ENCODE data around the gene ZNF331.

The ZNF331 gene

GRCh38 chr19:53595510-53595867, 57.5 kb downstream of the ZNF331 start:
- Histone ChIP-seq H3K4me2 (no peak overlapping the region), H3K36me3 (ENCODE audit: insufficient read depth) (no peaks in the 10 kb centered on the region), H2AFZ (ENCODE audit: low read depth) (no peak overlapping the region), H3K4me3 (IDR thresholded peaks at IDR 0.05; ENCODE audit: insufficient read depth, low read depth, low read length) (no peak overlapping the region), H3K27me3 (ENCODE audit: insufficient read depth, low read depth) (no peaks in the 10 kb centered on the region), H3K9ac (no peak overlapping the region), H3K79me2 (ENCODE audit: insufficient read depth, low read depth) (no peaks in the 10 kb centered on the region), H3K27ac (no peak overlapping the region), H4K20me1 (ENCODE audit: insufficient read depth) (no peaks in the 10 kb centered on the region), H3K4me1 (ENCODE audit: low read depth, poor library complexity, severe bottlenecking) (no peaks in the 10 kb centered on the region)
- TF ChIP-seq, protein P1, sequence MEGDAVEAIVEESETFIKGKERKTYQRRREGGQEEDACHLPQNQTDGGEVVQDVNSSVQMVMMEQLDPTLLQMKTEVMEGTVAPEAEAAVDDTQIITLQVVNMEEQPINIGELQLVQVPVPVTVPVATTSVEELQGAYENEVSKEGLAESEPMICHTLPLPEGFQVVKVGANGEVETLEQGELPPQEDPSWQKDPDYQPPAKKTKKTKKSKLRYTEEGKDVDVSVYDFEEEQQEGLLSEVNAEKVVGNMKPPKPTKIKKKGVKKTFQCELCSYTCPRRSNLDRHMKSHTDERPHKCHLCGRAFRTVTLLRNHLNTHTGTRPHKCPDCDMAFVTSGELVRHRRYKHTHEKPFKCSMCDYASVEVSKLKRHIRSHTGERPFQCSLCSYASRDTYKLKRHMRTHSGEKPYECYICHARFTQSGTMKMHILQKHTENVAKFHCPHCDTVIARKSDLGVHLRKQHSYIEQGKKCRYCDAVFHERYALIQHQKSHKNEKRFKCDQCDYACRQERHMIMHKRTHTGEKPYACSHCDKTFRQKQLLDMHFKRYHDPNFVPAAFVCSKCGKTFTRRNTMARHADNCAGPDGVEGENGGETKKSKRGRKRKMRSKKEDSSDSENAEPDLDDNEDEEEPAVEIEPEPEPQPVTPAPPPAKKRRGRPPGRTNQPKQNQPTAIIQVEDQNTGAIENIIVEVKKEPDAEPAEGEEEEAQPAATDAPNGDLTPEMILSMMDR (conservative IDR thresholded peaks at IDR 0.05; ENCODE audit: low read depth, low read length), result no peak

- no peaks in the 10 kb centered on the region for H4K20me1 ChIP-seq (ENCODE audit: insufficient read depth)
- no peak overlapping the region for H2AFZ ChIP-seq (ENCODE audit: low read depth)
- H3K4me3 ChIP-seq (IDR thresholded peaks at IDR 0.05; ENCODE audit: insufficient read depth, low read depth, low read length), result no peak overlapping the region
- H3K4me2 ChIP-seq, result no peak overlapping the region
- H3K27me3 ChIP-seq (ENCODE audit: insufficient read depth, low read depth), result no peaks in the 10 kb centered on the region
- H3K27ac ChIP-seq, result no peak overlapping the region
- TF ChIP-seq, protein P1 (conservative IDR thresholded peaks at IDR 0.05; ENCODE audit: low read depth, low read length), result no peak
- H3K4me1 ChIP-seq (ENCODE audit: low read depth, poor library complexity, severe bottlenecking), result no peaks in the 10 kb centered on the region
- no peaks in the 10 kb centered on the region for H3K36me3 ChIP-seq (ENCODE audit: insufficient read depth)
- no peak overlapping the region for H3K9ac ChIP-seq
- no peaks in the 10 kb centered on the region for H3K79me2 ChIP-seq (ENCODE audit: insufficient read depth, low read depth)
Observed at GRCh38 chr19:53596056-53596455, 58.1 kb downstream of the ZNF331 start.

DNA sequence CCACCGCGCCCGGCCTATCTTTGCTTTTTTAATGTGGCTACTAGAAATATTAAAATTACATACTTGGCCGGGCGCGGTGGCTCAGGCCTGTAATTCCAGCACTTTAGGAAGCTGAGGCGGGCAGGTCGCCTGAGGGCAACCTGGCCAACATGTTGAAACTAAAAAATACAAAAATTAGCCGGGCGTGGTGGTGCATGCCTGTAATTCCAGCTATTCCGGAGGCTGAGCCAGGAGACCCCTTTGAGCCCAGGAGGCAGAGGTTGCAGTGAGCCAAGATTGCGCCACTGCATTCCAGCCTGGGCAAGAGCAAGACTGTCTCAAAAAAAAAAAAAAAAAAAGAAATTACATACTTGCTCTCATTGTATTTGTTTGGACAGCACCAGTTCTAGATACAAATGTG, 59.1 kb downstream of the ZNF331 start:
- no peak overlapping the region for H3K27ac ChIP-seq
- no peaks in the 10 kb centered on the region for H3K4me1 ChIP-seq (ENCODE audit: low read depth, poor library complexity, severe bottlenecking)
- no peak overlapping the region for H3K9ac ChIP-seq
- no peaks in the 10 kb centered on the region for H3K27me3 ChIP-seq (ENCODE audit: insufficient read depth, low read depth)
- H3K4me3 ChIP-seq (IDR thresholded peaks at IDR 0.05; ENCODE audit: insufficient read depth, low read depth, low read length), result no peak overlapping the region
- no peaks in the 10 kb centered on the region for H4K20me1 ChIP-seq (ENCODE audit: insufficient read depth)
- H3K36me3 ChIP-seq (ENCODE audit: insufficient read depth), result no peaks in the 10 kb centered on the region
- TF ChIP-seq, protein P1 (conservative IDR thresholded peaks at IDR 0.05; ENCODE audit: low read depth, low read length), result no peak
- H3K4me2 ChIP-seq, result no peak overlapping the region
- H2AFZ ChIP-seq (ENCODE audit: low read depth), result no peak overlapping the region
- H3K79me2 ChIP-seq (ENCODE audit: insufficient read depth, low read depth), result no peaks in the 10 kb centered on the region

- TF ChIP-seq, protein P1 (conservative IDR thresholded peaks at IDR 0.05; ENCODE audit: low read depth, low read length), result no peak
Observed at GRCh38 chr19:53598361-53598760, 60.4 kb downstream of the ZNF331 start.

More at GRCh38 chr19:53598361-53598760, 60.4 kb downstream of the ZNF331 start:
- Histone ChIP-seq H3K4me1 (ENCODE audit: low read depth, poor library complexity, severe bottlenecking) (no peaks in the 10 kb centered on the region), H3K4me3 (IDR thresholded peaks at IDR 0.05; ENCODE audit: insufficient read depth, low read depth, low read length) (no peak overlapping the region), H2AFZ (ENCODE audit: low read depth) (no peak overlapping the region), H3K4me2 (no peak overlapping the region), H3K27me3 (ENCODE audit: insufficient read depth, low read depth) (no peaks in the 10 kb centered on the region), H4K20me1 (ENCODE audit: insufficient read depth) (no peaks in the 10 kb centered on the region), H3K27ac (no peak overlapping the region), H3K79me2 (ENCODE audit: insufficient read depth, low read depth) (no peaks in the 10 kb centered on the region), H3K9ac (no peak overlapping the region), H3K36me3 (ENCODE audit: insufficient read depth) (no peaks in the 10 kb centered on the region)
